ENCODE results near the gene BBX.

The BBX gene

DNA sequence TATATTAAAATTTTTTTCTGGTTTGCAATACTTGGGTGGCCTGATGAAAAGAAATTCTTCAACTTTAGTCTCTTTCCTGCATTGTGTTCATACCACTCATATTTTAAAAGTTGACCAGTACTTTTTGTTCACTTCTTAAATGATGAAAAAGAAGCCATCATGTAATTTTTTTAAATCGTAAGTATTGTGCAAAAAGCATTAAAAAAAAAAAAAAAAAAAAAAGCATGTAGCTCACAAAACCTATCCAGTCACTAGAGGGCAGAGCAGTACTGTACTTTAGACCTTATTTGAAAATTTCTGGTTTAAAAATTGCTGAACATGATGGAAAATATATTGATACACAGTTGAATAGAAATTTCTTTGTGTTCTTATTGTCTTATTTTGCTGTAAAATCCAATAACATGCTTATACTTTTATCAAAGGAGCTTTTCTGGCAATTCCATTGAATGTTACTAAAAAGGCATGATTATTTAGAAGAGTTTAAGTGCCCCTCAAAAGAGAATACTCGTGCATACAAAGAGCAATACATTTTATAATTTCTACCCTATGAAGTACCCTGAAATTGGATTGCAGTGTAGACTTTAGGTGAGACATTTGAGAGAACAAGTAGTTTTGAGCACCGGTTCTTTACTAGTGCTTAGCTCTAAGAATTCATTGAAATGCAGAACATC is 137.7 kb downstream of the BBX start:
- peak in 1 of 2 donors; percentile 47 for DNase-seq

DNA sequence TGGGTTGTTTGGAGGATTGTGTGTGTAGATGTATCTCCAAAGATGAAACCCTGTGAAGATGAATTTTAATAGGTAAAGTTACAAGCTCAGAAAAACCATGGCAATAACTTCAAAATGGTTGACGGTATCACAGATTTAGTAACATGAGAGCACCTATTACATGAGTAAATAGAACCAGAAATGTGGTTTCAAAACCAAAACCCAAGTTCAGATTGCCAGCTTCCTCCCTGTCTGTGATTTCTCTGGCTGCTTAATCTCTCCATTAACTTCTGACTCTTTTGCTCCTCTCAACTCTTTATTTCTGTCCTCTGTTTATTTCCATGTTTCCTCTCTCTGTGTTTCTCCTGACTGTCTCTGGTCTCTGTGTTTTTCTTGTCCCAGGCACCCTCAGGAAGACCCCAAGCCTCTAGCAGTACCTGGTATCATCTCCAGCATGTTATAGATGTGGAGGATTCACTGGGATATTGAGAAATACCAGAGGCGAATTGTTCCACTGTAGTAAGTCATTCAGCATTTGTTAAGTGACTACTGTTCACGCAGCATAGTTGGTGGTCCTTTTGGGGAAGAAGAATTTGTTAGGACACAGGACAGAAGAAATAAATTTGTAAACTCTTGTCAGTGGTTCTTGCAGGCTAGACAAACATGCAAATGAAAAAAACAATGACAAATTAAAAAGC is 138.8 kb downstream of the BBX start:
- peak in 1 of 2 donors; percentile 17 for DNase-seq

DNA sequence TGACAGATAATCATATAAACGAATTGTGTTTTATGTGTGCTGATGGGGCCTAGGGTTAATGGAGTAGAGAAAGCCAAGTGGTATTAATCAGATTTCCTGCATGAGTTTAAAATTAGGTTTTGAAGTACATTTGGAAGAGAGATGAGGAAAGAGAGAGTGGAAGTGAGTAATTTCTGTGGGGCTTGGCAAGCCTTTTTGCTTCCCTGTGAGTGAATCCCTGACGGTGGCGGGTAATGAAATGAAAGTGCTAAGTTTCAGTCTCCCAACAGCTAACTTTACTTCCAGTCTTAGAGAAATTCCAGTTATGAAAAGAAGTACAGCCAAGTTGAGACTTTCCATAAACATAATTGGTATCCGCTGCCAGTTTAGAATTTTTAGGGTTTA is 139.4 kb downstream of the BBX start:
- DNase-seq, result no peak

DNA sequence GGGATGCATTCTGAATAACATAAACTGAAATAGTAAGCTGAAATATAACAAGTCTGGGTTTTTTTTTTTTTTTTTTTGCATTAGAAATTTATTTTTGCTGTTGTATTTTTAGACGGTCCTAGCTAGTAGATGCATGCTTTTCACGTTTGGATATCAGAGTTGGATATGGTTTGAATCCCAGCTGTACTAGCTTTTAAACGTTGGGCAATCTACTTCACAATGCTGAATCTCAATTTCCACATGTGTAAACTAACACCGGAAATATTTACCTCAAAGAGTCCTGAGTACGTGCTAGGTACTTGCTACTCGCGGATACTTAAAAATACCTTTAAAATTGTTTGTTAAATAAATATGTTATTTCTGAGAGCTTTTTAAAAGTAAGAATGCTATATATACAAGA is 139.8 kb downstream of the BBX start:
- no peak for DNase-seq

DNA sequence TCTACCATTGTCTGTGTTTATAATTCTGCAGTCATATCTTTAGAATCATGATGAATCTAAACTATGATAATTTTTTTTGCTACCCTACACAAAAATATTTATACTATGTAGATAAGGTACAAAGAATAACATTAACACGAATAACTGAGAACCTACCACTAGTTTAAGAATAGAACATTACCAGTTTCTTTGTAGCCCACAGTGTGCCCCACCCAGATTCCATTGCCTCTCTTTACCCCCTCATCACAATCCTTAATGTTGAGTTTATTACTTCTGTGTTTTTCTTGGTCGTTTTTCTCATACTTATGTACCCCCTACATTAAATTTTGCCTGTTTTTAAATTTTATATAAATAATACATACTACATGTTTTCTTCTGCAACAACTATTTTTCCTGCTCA is 140.5 kb downstream of the BBX start:
- no peak for DNase-seq

DNA sequence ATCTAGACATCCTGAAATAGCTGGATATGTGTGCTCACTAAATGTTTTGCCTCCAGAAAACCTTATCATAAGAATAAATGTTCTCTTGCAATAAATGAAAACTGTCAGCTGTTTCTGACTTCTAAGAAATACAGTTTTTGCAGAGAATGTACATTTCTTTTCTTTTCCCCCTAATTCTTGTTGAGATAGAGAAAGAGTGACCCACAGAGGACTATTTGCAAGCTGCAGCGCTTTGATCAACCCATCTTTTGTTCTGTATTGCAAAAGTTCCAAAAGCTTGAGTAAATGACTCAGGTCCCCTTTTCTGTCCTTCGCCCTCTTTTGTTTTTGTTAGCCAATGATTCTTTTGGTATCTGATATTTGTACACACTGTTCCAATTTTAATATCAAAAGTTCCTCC is 141.9 kb downstream of the BBX start:
- no peak for DNase-seq

DNA sequence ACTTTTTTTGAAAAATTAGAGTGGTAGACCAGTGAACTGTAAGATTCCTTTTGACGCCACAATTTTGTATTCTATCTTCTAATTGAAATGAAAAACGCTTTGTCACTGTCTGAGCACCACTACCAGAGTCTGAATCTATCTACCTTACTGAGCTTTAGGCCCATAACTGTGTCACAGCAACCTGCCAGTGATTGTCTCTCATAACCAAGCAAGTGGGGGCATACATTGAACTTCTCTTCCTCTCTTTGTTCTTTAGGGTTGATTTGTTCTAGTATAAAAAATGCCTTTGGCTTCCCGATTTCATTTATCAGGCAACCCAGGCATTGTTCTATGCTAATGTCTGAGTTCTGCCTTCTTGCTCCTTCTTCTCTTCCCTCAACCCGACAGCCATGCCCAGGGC is 142.6 kb downstream of the BBX start:
- no peak for DNase-seq

DNA sequence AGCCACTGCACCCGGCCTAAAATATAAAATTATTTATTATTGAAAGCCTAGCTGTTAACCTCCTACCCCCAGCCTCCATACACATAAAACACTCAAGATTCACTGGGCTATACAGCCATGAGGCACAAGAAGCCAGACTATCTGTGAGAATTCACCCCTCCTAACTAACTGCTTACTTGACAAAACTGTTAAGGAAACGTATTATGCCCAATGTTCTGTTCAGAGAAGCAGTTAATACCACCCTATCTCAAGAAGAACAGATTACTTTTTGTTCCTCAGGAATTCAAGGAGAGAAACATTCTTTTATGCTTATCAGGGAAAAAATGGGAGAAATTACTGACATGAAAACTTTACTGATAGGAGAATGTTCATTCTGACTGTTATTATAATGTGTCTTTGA is 144.1 kb downstream of the BBX start:
- DNase-seq, result no peak

DNA sequence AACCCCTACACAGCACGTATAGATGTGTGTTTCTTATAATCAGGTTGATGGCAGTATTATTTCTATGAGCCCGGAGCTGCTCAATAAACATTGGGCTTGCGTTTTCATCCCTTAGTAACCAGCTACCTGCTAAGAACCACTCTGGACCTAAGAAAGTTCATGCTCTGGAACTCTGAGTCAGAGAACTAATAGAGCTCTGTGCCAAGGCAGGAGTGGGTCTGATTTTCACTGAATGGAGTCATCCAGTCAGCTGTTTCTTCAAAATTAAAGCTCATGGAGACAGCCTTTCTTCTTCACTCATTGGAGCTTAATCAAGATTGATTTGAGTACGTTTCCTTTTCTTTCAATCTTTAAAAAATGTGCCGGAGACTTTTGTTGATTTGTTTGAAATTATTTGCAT is 145.7 kb downstream of the BBX start:
- DNase-seq, result no peak

DNA sequence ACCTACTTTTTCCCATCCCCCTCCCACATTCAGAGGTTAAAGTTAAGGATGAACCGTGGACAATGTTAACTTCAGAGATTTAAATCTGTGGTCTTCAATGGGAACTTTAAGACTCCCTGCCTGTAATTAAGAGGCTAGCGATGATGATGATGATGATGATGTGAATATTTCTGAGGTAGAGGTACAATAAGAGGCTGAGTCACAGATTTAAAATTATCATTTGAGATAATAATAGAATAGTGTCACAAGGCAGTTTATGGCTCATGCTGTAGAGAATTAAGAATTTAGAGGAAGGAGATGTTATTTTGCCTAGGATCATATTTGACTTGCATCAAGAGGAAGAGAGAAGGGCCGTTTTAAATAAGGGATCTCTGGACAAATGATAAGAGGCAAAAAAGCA is 146.2 kb downstream of the BBX start:
- DNase-seq, result no peak

DNA sequence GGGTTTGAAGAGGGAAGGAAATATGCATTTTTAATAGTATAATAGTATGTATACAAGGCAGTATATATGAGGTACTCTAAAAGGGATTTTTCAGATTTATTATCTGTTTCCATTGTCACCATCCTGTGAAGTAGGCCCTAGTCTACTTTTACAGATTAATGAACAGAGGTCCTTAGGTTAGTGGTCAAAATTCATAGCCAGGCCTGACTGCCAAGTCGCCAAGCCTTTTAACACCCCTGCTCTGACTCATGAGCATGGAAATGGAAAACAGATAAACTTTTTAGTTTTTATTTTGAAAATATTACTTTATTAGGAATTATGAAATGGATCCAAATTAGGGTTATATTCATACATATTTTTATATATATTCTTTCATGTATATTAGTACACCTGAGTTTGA is 146.9 kb downstream of the BBX start:
- DNase-seq, result no peak

DNA sequence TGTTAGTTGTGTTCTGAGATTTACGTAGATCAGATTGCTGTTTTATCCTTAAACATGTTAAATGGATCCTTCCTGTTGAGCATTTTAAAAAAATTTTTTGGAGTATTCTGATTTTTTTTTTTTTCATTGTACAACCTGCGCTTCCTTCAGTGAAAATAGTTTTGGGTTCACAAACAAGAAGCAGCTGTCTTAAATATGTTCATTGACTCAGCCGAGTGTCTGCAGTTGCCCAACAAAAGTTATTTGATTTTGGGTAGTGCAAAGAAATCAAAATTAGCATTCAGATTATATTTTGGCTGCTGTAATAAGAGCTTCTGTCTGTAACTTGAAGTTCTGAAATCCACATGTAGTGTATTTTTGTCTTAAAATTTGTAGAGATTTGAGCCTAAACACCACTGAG is 148.2 kb downstream of the BBX start:
- DNase-seq, result no peak

DNA sequence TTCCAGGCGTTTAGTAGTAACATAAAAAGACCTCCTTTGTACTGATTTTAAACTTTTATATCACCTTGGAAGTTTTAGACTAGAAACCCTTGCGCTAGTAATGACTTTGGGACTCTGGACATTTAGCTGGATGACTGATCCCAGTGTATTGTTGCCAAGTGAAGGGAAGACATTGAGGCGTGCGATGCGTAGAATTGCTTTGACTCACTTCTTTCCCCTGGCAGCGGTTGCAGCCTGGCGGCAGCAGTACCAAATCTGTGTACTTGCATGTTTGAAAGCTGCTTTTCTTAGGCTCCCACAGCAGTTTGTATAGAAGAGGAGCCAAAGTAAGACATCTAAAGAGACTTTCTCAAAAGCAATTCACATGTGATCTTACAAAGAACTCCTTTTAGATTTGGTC is 151.6 kb downstream of the BBX start:
- DNase-seq, result no peak

DNA sequence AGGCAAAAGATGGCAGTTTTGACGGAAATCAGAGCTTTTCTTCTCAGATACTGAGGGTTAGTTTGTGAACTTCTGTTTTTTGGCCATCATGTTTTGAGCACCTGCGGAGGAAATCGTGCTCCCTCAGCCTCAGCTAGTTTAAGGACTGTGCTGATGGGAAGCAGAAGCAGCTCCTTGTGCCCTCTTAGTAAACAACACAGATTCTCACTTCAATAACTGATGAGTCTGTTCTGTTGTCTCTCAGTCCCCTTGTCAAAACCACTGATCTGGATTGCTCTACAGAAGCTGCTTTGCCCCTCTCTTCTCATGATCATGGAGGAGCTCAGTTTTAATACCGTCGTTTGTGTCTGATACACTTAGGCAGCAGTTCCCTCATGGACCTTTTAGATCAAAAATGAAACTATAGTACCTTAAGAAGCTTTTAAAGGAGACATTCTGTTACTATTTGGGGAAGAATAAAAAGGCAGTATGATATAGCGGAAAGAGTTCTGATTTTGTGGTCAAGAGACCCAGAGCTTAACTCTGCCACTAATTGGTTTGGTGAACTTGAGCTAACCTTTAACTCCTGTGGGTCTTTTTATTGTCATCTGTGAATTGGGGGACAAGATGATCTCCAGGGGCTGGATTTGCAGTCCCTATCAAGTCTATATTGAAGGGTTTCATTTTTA is 152.6 kb downstream of the BBX start:
- no peak for DNase-seq

DNA sequence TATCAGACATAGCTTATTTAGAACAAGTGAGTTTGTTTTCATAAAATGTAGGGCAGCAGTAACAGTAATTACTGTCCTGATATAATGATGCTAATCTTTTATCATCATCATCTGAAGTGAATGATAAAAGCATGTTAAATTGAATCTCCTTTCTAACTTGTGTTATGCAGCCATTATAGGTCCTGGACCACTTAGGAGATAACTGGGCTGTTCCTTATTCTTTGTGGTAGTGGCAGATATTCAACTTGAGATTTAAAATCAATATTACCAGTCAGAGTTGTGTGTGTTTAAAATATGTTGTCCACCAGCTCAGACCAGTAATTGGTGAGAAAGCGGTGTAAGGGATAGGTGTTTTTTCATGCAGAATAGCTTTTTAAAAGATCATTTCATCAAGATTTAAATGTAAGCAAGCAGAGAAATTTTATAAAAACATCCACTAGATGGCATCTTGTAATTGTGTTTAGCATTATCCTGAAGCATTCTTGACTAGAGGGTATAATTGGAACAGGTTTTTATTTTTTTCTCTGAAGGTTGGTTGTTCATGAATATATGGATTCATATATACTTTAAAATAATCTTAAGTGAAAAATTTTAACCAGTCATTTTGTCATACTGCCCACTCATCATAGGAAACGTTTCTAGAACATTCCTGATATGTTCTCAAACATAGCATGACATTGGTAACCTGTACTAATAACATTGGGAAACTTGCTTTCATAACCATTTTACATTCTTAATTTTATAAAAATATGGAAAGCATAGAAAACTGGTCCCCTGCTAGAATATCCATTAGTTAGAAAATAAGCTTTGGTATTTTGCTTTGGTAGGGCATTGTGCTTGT is 153.9 kb downstream of the BBX start:
- peak in 1 of 2 donors; percentile 35 for DNase-seq

DNA sequence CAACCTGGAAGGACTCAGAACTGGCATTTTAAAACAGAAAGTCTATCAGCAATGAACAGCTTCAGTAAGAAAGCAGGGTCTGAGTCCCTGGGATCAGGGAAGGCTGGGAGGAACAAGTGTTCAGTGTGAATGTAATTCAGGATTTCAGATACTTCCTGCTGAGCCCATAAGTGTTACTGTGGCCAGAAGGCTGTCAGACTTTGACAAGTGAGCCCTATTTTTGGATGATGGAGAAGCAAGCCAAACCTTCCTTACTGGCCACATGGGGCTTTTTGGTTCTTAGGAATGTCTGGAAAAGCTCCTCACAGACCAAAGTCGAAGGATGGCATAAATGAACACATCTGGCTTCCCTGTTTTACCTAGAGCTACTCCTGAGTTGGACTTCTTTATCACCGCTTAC is 157.2 kb downstream of the BBX start:
- DNase-seq, result no peak

DNA sequence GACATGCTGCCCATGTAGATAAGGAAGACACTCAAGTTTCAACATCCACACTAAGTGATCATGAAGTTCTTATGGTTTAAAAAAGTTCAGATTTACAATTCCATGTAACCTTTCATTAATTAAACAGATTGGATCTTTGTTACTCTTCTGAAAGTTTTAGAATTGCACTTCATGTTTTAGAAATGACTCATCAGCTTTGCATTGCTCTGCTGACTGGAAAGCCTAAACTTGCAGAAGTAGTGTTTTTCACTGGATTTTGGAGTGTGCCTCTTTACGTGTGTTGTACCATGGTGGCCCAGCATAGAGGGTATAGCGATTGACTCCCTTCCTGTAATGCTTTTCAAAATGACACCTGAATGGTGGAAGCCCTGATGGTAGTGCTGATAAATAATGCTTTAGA is 157.9 kb downstream of the BBX start:
- DNase-seq, result no peak

DNA sequence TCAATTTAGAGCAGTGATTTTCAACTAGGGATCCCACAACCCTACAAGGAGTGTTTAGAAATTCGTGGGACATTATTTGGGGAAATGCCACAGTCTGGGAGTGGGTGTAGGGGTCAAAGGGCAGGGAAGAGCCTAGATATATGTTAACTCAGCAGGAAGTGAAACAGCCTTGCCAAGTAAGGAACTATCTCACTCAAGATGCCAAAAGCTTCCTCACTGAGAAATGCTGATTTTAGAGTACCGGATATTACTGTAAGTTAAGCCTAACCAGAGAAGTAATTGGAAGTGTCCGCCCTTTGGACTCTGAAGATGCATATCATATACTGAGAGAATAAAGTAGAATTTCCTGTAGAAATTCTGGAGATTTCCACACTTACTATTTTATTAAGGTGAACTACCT is 158.6 kb downstream of the BBX start:
- DNase-seq, result no peak

DNA sequence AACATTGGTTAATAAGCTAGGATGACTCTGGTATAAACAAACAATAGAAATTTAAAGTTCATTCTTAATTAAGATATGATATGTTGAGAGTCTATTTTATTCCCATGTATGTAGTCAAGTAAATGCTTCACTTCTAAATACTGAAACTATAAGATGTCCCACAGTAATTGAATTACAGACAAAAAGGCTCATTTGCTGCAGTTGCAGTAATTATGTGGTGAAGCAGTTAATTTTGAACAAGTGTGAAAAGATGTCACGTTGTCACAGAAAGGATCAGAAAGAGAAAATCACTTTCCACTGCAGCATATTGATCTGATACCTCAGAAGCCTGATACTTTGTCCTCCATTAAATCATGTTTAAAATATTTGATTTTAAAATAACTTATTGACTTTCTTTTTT is 159.8 kb downstream of the BBX start:
- no peak for DNase-seq

DNA sequence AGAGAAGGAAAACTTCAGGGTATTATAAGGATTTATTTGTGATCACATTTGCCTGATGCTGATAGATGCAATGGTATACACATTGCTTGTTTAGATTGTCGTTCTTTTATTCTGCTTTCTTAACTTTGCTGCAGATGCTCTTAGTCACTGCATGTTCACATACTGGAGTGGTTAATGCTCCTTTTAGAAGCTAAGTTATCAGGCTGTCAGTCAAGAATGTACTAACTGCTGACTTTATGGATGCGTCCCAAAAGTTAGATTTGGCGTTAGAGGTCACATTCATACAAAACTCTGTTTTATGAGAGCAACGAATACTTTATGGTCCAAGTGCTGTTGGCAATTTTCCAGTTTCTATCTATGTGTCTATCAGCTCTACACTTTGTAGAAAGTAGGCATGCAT is 160.7 kb downstream of the BBX start:
- no peak for DNase-seq

DNA sequence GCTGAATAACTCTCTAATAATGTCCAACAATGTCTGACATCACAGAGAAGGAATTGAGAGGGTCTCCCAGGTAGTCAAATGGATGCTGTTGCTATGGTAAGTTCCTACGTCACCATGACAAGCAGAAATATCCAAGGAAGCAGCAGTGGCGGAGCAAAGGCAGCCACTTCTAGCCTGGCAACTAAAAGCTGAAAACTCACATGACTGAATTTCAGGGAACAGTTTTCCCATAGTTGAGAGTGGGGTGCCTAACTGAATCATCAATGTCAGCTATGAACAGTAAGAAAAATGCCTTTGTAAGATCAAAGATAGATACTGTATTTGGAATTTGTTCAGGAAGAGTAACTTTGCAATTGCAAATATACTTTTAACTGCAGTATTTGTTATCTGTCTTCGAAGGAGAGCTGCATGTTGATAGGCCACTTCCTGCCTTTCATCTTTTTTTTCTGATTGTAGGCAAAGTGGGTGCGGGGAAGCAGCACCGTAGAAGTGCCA is 161.7 kb downstream of the BBX start:
- DNase-seq, result peak in 1 of 2 donors; percentile 34

DNA sequence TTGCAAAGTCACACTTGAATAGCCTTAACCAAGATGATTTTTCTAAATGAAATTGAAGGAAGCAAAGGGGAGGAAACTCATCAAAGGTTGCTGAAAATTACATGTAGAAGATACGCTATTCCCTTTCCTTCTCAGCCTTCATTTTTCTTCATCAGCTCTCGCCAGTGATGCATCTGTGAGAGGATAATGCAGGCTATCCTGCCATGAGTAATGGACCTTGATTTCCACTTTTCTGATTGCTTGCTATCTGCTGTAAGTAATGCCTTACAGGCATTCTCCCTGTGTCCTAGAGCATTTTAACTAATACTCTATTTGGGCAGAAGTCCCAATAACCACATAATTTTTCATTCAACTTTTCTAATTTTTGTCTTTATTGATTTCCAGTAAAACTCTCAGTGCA is 162.6 kb downstream of the BBX start:
- no peak for DNase-seq

DNA sequence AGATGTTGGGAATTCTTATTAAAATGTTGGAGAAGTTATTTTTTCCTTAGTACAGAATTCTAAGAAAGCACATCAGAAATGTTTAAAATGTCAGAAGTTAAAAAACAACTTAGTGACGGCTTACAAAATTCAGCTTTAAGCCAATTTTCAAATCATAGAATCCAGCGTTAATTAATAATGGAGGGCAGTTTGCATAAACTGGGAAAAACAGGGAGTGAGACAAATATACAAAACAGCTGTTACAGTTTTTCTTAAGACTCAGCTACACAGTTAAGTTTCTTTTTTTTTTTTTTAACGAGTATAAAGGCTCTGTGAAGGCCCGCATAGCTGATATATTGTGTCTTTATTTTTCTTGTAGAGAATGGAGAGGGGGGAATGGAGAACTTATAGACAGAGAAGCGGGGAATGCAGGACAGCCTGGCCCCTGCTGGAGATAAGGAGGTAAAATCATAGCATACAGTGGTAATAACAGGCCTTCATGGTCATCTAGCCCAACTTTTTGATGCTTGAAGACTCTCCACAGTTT is 164.4 kb downstream of the BBX start:
- no peak for DNase-seq

Data from CD4-positive, alpha-beta T cell treated with Interferon alpha-2 for 1 hour (primary cell).